ENCODE measurements around the gene ABCA1. TPM values are rescaled to one million over a fixed set of nuclear protein-coding genes. Genes with fewer than 3 reads are reported as not detected.

Gene ABCA1
- total and polyA plus RNA-seq, 2 of the 13 experiments (the other 11 are each of a cell fraction or from before 2014, with no cell fraction given): 26.8 to 63.8 TPM

DNA sequence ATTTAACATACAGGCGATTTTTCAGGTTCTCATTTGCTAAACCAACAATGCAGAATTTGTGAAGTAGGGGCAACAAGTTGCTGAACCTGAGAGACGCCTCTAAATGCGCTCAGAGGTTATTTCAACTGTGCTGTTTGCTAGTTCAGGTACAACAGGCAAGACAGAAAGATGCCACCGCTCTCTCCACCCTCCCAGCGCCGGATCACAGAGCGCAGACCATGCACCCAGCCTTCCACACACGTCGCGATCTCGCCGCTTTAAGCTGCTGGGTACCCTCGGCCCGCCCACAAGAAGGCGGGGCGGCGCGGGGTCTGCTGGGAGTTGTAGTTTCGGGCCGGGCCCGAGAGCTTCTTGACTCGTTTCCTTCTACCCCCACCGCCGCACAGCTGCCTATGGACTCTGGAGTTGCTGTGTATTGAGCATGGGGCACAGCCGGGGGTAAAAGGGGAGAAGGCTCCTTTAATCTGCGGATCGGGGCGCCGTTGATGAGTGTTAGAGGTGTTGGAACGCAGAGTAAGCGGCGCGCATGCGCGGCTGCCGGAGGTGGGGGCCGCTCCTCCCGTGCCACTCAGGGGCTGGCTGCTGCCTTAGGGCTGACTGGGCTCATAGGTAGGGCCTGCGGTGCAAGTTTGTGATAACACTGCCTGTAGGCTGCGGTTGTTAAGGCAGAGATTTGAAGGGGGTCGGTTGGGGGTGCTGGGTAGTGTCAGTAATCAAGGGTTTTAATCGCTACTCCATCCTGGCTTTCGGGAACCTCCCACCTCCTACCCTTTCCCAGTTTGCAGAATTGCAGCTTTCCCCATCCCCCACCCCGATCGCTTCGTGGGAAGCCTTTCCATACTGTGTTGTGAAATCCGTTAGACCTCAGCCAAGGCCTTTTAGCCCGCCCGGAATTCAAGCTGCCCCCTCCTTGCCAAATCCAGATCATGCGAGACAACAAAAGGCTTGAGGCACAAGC lies 40.3 kb upstream of the ABCA1 start (continued):
- TF ChIP-seq ZNF44 (CRISPR knock-in tag; IDR thresholded peaks at IDR 0.05) (0 out of 2 replicates have a peak, but pooled peaks have one; percentile 14), ZNF30 (CRISPR knock-in tag; IDR thresholded peaks at IDR 0.05) (no peak), AKAP8 (CRISPR knock-in tag; IDR thresholded peaks at IDR 0.05) (no peak), SNAPC2 (CRISPR knock-in tag; IDR thresholded peaks at IDR 0.05) (no peak; the same call in 1 of the 2 replicates), TRAFD1 (CRISPR knock-in tag; IDR thresholded peaks at IDR 0.05; ENCODE audit: borderline replicate concordance) (0 out of 2 replicates have a peak, but pooled peaks have one; percentile 30), IKZF1 (IDR thresholded peaks at IDR 0.05) (no peak), RNF219 (CRISPR knock-in tag; IDR thresholded peaks at IDR 0.05) (no peak), HDAC1 (CRISPR knock-in tag; IDR thresholded peaks at IDR 0.05) (peak; percentile 40), ZNF275 (CRISPR knock-in tag; IDR thresholded peaks at IDR 0.05; ENCODE audit: borderline replicate concordance) (no peak; the same call in 1 of the 2 replicates), RFXAP (CRISPR knock-in tag; IDR thresholded peaks at IDR 0.05; ENCODE audit: borderline replicate concordance) (no peak)
- TF ChIP-seq, protein P1, sequence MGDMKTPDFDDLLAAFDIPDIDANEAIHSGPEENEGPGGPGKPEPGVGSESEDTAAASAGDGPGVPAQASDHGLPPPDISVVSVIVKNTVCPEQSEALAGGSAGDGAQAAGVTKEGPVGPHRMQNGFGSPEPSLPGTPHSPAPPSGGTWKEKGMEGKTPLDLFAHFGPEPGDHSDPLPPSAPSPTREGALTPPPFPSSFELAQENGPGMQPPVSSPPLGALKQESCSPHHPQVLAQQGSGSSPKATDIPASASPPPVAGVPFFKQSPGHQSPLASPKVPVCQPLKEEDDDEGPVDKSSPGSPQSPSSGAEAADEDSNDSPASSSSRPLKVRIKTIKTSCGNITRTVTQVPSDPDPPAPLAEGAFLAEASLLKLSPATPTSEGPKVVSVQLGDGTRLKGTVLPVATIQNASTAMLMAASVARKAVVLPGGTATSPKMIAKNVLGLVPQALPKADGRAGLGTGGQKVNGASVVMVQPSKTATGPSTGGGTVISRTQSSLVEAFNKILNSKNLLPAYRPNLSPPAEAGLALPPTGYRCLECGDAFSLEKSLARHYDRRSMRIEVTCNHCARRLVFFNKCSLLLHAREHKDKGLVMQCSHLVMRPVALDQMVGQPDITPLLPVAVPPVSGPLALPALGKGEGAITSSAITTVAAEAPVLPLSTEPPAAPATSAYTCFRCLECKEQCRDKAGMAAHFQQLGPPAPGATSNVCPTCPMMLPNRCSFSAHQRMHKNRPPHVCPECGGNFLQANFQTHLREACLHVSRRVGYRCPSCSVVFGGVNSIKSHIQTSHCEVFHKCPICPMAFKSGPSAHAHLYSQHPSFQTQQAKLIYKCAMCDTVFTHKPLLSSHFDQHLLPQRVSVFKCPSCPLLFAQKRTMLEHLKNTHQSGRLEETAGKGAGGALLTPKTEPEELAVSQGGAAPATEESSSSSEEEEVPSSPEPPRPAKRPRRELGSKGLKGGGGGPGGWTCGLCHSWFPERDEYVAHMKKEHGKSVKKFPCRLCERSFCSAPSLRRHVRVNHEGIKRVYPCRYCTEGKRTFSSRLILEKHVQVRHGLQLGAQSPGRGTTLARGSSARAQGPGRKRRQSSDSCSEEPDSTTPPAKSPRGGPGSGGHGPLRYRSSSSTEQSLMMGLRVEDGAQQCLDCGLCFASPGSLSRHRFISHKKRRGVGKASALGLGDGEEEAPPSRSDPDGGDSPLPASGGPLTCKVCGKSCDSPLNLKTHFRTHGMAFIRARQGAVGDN (CRISPR knock-in tag; IDR thresholded peaks at IDR 0.05): peak; percentile 74
- TF ChIP-seq, protein P2, sequence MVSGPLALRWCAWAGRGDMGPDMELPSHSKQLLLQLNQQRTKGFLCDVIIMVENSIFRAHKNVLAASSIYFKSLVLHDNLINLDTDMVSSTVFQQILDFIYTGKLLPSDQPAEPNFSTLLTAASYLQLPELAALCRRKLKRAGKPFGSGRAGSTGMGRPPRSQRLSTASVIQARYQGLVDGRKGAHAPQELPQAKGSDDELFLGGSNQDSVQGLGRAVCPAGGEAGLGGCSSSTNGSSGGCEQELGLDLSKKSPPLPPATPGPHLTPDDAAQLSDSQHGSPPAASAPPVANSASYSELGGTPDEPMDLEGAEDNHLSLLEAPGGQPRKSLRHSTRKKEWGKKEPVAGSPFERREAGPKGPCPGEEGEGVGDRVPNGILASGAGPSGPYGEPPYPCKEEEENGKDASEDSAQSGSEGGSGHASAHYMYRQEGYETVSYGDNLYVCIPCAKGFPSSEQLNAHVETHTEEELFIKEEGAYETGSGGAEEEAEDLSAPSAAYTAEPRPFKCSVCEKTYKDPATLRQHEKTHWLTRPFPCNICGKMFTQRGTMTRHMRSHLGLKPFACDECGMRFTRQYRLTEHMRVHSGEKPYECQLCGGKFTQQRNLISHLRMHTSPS (CRISPR knock-in tag; IDR thresholded peaks at IDR 0.05; ENCODE audit: low read depth): peak; percentile 44; the same call in 1 of the 2 replicates
- TF ChIP-seq, protein P3, sequence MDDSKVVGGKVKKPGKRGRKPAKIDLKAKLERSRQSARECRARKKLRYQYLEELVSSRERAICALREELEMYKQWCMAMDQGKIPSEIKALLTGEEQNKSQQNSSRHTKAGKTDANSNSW (CRISPR knock-in tag; IDR thresholded peaks at IDR 0.05; ENCODE audit: borderline replicate concordance): no peak
